ENCODE data around the gene PPP1R7.

Gene PPP1R7

GRCh38 chr2:241139531-241140444 lies 10.5 kb upstream of the PPP1R7 start:
- no peak for DNase-seq (ENCODE audit: low spot score)

GRCh38 chr2:241140445-241140840 lies 9.8 kb upstream of the PPP1R7 start:
- no peak for DNase-seq (ENCODE audit: low spot score)

GRCh38 chr2:241141214-241141770 lies 9.0 kb upstream of the PPP1R7 start:
- DNase-seq (ENCODE audit: low spot score): no peak

GRCh38 chr2:241142063-241142462 lies 8.2 kb upstream of the PPP1R7 start:
- DNase-seq (ENCODE audit: low spot score): no peak

GRCh38 chr2:241142593-241142992 lies 7.7 kb upstream of the PPP1R7 start:
- no peak for DNase-seq (ENCODE audit: low spot score)

- no peak for DNase-seq (ENCODE audit: low spot score)
These were observed 4.0 kb upstream of the PPP1R7 start for GRCh38 chr2:241146286-241146685.

- DNase-seq (ENCODE audit: low spot score): no peak
These were observed 2.9 kb upstream of the PPP1R7 start for GRCh38 chr2:241147336-241147735.

- DNase-seq (ENCODE audit: low spot score): no peak
These were observed 2.0 kb upstream of the PPP1R7 start for GRCh38 chr2:241148239-241148638.

- peak; percentile 97 for DNase-seq (ENCODE audit: low spot score)
These were observed 1.2 kb upstream of the PPP1R7 start, which contains the start of gene PASK for GRCh38 chr2:241148891-241149674. Gene PASK, minus strand, starts transcription at chr2:241149472. Its CDS starts 6,440 bp downstream, at chr2:241143032.

- no peak for DNase-seq (ENCODE audit: low spot score)
These were observed 667 bp upstream of the PPP1R7 start for GRCh38 chr2:241149675-241149924.

GRCh38 chr2:241150660-241151530 lies 628 bp downstream of the PPP1R7 start:
- no peak for DNase-seq (ENCODE audit: low spot score)

GRCh38 chr2:241151934-241152660 lies 1.8 kb downstream of the PPP1R7 start:
- no peak for DNase-seq (ENCODE audit: low spot score)

- DNase-seq (ENCODE audit: low spot score): no peak
These were observed 3.3 kb downstream of the PPP1R7 start for GRCh38 chr2:241153616-241154015.

GRCh38 chr2:241154915-241155314 lies 4.6 kb downstream of the PPP1R7 start:
- no peak for DNase-seq (ENCODE audit: low spot score)

GRCh38 chr2:241155936-241156335 lies 5.7 kb downstream of the PPP1R7 start:
- DNase-seq (ENCODE audit: low spot score): no peak

- DNase-seq (ENCODE audit: low spot score): no peak
These were observed 6.7 kb downstream of the PPP1R7 start for GRCh38 chr2:241156971-241157441.

GRCh38 chr2:241157841-241158545 lies 7.7 kb downstream of the PPP1R7 start:
- no peak for DNase-seq (ENCODE audit: low spot score)

- DNase-seq (ENCODE audit: low spot score): no peak
These were observed 8.3 kb downstream of the PPP1R7 start for GRCh38 chr2:241158546-241158900.

GRCh38 chr2:241159116-241159515 lies 8.8 kb downstream of the PPP1R7 start:
- no peak for DNase-seq (ENCODE audit: low spot score)

- DNase-seq (ENCODE audit: low spot score): no peak
These were observed 10.1 kb downstream of the PPP1R7 start for GRCh38 chr2:241160318-241160717.
